ENCODE results near the gene EME2. TPM values are rescaled to one million over a fixed set of nuclear protein-coding genes. Genes with fewer than 3 reads are reported as not detected.

EME2 gene
- total and polyA plus RNA-seq, 2 of the 13 experiments (the other 11 are each of a cell fraction or from before 2014, with no cell fraction given), result 4.4 to 7.6 TPM

GRCh38 chr16:1746693-1747195 is 25.9 kb upstream of the EME2 start:
- TF ChIP-seq ZNF263 (CRISPR knock-in tag; IDR thresholded peaks at IDR 0.05) (no peak), DNMT1 (CRISPR knock-in tag; IDR thresholded peaks at IDR 0.05) (no peak), TMF1 (CRISPR knock-in tag; IDR thresholded peaks at IDR 0.05; ENCODE audit: low read depth) (no peak), ZFP41 (CRISPR knock-in tag; IDR thresholded peaks at IDR 0.05; ENCODE audit: borderline replicate concordance) (no peak), ELF3 (CRISPR knock-in tag; IDR thresholded peaks at IDR 0.05) (no peak), BRD4 (CRISPR knock-in tag; IDR thresholded peaks at IDR 0.05) (no peak), AGO2 (optimal IDR thresholded peaks at IDR 0.05; ENCODE audit: low read depth, low read length) (peak; percentile 39)
- TF ChIP-seq, protein P1, sequence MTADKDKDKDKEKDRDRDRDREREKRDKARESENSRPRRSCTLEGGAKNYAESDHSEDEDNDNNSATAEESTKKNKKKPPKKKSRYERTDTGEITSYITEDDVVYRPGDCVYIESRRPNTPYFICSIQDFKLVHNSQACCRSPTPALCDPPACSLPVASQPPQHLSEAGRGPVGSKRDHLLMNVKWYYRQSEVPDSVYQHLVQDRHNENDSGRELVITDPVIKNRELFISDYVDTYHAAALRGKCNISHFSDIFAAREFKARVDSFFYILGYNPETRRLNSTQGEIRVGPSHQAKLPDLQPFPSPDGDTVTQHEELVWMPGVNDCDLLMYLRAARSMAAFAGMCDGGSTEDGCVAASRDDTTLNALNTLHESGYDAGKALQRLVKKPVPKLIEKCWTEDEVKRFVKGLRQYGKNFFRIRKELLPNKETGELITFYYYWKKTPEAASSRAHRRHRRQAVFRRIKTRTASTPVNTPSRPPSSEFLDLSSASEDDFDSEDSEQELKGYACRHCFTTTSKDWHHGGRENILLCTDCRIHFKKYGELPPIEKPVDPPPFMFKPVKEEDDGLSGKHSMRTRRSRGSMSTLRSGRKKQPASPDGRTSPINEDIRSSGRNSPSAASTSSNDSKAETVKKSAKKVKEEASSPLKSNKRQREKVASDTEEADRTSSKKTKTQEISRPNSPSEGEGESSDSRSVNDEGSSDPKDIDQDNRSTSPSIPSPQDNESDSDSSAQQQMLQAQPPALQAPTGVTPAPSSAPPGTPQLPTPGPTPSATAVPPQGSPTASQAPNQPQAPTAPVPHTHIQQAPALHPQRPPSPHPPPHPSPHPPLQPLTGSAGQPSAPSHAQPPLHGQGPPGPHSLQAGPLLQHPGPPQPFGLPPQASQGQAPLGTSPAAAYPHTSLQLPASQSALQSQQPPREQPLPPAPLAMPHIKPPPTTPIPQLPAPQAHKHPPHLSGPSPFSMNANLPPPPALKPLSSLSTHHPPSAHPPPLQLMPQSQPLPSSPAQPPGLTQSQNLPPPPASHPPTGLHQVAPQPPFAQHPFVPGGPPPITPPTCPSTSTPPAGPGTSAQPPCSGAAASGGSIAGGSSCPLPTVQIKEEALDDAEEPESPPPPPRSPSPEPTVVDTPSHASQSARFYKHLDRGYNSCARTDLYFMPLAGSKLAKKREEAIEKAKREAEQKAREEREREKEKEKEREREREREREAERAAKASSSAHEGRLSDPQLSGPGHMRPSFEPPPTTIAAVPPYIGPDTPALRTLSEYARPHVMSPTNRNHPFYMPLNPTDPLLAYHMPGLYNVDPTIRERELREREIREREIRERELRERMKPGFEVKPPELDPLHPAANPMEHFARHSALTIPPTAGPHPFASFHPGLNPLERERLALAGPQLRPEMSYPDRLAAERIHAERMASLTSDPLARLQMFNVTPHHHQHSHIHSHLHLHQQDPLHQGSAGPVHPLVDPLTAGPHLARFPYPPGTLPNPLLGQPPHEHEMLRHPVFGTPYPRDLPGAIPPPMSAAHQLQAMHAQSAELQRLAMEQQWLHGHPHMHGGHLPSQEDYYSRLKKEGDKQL (CRISPR knock-in tag; IDR thresholded peaks at IDR 0.05; ENCODE audit: low read depth), result no peak
- BruUV-seq (replicated peaks), result no TSS peak
- intact Hi-C loops (cut with micrococcal nuclease; ENCODE audit: unreplicated experiment) (no loop called here), in situ Hi-C loops (cut with HindIII; ENCODE audit: extremely low pct_ligation_motif_present, low pct_unique_long_range_greater_than_20kb) (no loop called here)
- H3K9me3 ChIP-seq (ENCODE audit: low read length), result no peaks in the 10 kb centered on the region
- no peak overlapping the region for H3K4me2 ChIP-seq (ENCODE audit: low read depth, low read length)
- no peak for FAIRE-seq
- POLR2A ChIA-PET, result no interaction called here
- H4K20me1 ChIP-seq (ENCODE audit: insufficient read depth, low read length), result no peaks in the 10 kb centered on the region
- H3K4me3 ChIP-seq (replicated peaks in 1 of 3; ENCODE audit: insufficient read depth in 1 of 3, low read depth in 2 of 3, low read length in 3 of 3), result no peak overlapping the region
- WGBS (ENCODE audit: low lambda C conversion rate), result 99% methylated on average over 13 of the region's 31 CpGs
- H2AFZ ChIP-seq (ENCODE audit: low read length), result no peak overlapping the region
- H3K27me3 ChIP-seq (ENCODE audit: control insufficient read depth in 1 of 2, insufficient read depth in 2 of 2, low read length in 2 of 2), result no peaks in the 10 kb centered on the region
- CTCF ChIA-PET (ENCODE audit: low intra/inter-chr PET ratio, low total read pairs), result no interaction called here
- H3K36me3 ChIP-seq (replicated peaks in 1 of 2; ENCODE audit: control insufficient read depth in 1 of 2, insufficient read depth in 2 of 2, low read length in 2 of 2), result peaks cover 15 to 58% of the 10 kb centered on the region in 2 experiments; a peak in 4 of 5 replicates
- no peak; the same call in 2 of the 3 replicates for ATAC-seq
- no peaks in the 10 kb centered on the region for H3K79me2 ChIP-seq (ENCODE audit: insufficient read depth, low read length)
- no peak overlapping the region for H3K27ac ChIP-seq (ENCODE audit: extremely low read length, insufficient read depth, low read length)
- DNase-seq (ENCODE audit: low spot score), result no peak
- no peak overlapping the region for H3K9ac ChIP-seq (ENCODE audit: insufficient read depth, low read depth, low read length)
- H3K4me1 ChIP-seq (ENCODE audit: insufficient read depth, low read length), result no peaks in the 10 kb centered on the region

Data from HepG2 (cell line).